ENCODE measurements around the gene OXLD1.

DNA sequence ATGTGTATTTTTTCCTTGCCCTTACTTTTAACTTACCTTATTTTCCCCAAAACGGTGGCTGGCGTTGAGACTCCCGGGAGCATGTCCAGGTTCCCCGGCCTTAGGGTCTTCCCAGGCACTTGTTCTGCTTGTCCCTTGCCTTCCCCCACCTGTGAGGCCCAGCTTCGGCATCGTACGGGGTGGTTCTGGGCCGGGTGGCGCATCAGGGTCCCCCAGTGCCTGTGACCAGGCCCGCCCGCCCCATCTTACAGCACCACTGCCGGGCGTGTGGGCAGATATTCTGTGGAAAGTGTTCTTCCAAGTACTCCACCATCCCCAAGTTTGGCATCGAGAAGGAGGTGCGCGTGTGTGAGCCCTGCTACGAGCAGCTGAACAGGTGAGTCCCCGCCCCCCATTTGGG is 24.8 kb upstream of the OXLD1 start:
- TF ChIP-seq EZH2 (IDR thresholded peaks at IDR 0.05): no peak
- TF ChIP-seq FOXP2 (optimal IDR thresholded peaks at IDR 0.05; ENCODE audit: control extremely low read depth, extremely low read length, insufficient read depth): no peak
- TF ChIP-seq POLR2AphosphoS5 (IDR thresholded peaks at IDR 0.05; ENCODE audit: borderline replicate concordance, low read depth, low read length): no peak
